Effector memory CD4-positive, alpha-beta T cell (primary cell): Measurements from ENCODE around the gene INHA.

Experiments
- DNase-seq, 3 donors: peaks; one replicate each; pipeline ENCODE4 v3.0.0-alpha.2; 2020
- H3K27ac ChIP-seq: 2 replicates; pipeline ENCODE4 v1.7.0; 2013; ENCODE audit warnings: mild to moderate bottlenecking, low read length, moderate library complexity; ENCODE audit not compliant: insufficient read depth, poor library complexity, severe bottlenecking
- H3K27me3 ChIP-seq: replicated peaks from 2 replicates; pipeline ENCODE4 v1.7.0; 2013; ENCODE audit warnings: mild to moderate bottlenecking, low read length; ENCODE audit not compliant: insufficient read depth, control insufficient read depth, poor library complexity, severe bottlenecking
- H3K36me3 ChIP-seq: 2 replicates; pipeline ENCODE4 v1.7.0; 2013; ENCODE audit warnings: mild to moderate bottlenecking, low read length, moderate library complexity; ENCODE audit not compliant: control insufficient read depth, insufficient read depth
- H3K4me1 ChIP-seq: 2 replicates; pipeline ENCODE4 v1.7.0; 2013; ENCODE audit warnings: low read length, mild to moderate bottlenecking; ENCODE audit not compliant: control insufficient read depth, insufficient read depth, poor library complexity, severe bottlenecking
- H3K4me3 ChIP-seq: 2 replicates; pipeline ENCODE4 v1.7.0; 2013; ENCODE audit warnings: low read length, low read depth, mild to moderate bottlenecking; ENCODE audit not compliant: insufficient read depth, poor library complexity, severe bottlenecking
- H3K9me3 ChIP-seq: 2 replicates; pipeline ENCODE4 v1.7.0; 2013; ENCODE audit warnings: mild to moderate bottlenecking, low read length, moderate library complexity; ENCODE audit not compliant: control insufficient read depth

Gene INHA

GRCh38 chr2:219611306-219611705 lies 39.2 kb downstream of the INHA start:
- Histone ChIP-seq H3K27ac (no peak overlapping the region), H3K9me3 (no peaks in the 10 kb centered on the region), H3K4me3 (no peak overlapping the region), H3K36me3 (peaks cover 36% of the 10 kb centered on the region), H3K27me3 (no peaks in the 10 kb centered on the region), H3K4me1 (no peaks in the 10 kb centered on the region)
- DNase-seq, result no peak

GRCh38 chr2:219611866-219612576 lies 39.9 kb downstream of the INHA start:
- no peaks in the 10 kb centered on the region for H3K27me3 ChIP-seq
- H3K9me3 ChIP-seq, result no peaks in the 10 kb centered on the region
- no peaks in the 10 kb centered on the region for H3K4me1 ChIP-seq
- no peak for DNase-seq
- H3K27ac ChIP-seq, result no peak overlapping the region
- peaks cover 29% of the 10 kb centered on the region for H3K36me3 ChIP-seq
- H3K4me3 ChIP-seq, result no peak overlapping the region

GRCh38 chr2:219612577-219613286 lies 40.6 kb downstream of the INHA start:
- Histone ChIP-seq H3K4me1 (no peaks in the 10 kb centered on the region), H3K9me3 (no peaks in the 10 kb centered on the region), H3K4me3 (no peak overlapping the region), H3K36me3 (peaks cover 26% of the 10 kb centered on the region), H3K27ac (no peak overlapping the region), H3K27me3 (no peaks in the 10 kb centered on the region)
- DNase-seq, result peak in 1 of 3 donors; percentile 2

- no peak overlapping the region for H3K4me3 ChIP-seq
- DNase-seq, result no peak
- H3K27ac ChIP-seq, result no peak overlapping the region
- H3K36me3 ChIP-seq, result peaks cover 18% of the 10 kb centered on the region
- H3K27me3 ChIP-seq, result no peaks in the 10 kb centered on the region
- H3K4me1 ChIP-seq, result no peaks in the 10 kb centered on the region
- no peaks in the 10 kb centered on the region for H3K9me3 ChIP-seq
Measured at GRCh38 chr2:219613461-219614070, 41.5 kb downstream of the INHA start.

GRCh38 chr2:219614076-219614860 lies 42.2 kb downstream of the INHA start:
- Histone ChIP-seq H3K36me3 (peaks cover 11% of the 10 kb centered on the region), H3K27ac (no peak overlapping the region), H3K27me3 (no peaks in the 10 kb centered on the region), H3K4me3 (no peak overlapping the region), H3K9me3 (no peaks in the 10 kb centered on the region), H3K4me1 (no peaks in the 10 kb centered on the region)
- no peak for DNase-seq

- Histone ChIP-seq H3K4me3 (no peak overlapping the region), H3K4me1 (no peaks in the 10 kb centered on the region), H3K9me3 (no peaks in the 10 kb centered on the region), H3K27me3 (no peaks in the 10 kb centered on the region), H3K27ac (no peak overlapping the region), H3K36me3 (peaks cover 10% of the 10 kb centered on the region)
- DNase-seq, result no peak
Measured at GRCh38 chr2:219615036-219615435, 42.9 kb downstream of the INHA start.

- Histone ChIP-seq H3K4me3 (no peak overlapping the region), H3K4me1 (no peaks in the 10 kb centered on the region), H3K27ac (no peak overlapping the region), H3K36me3 (peaks cover 10% of the 10 kb centered on the region), H3K9me3 (no peaks in the 10 kb centered on the region), H3K27me3 (no peaks in the 10 kb centered on the region)
- no peak for DNase-seq
Measured at GRCh38 chr2:219615894-219616293, 43.8 kb downstream of the INHA start.

- Histone ChIP-seq H3K9me3 (no peaks in the 10 kb centered on the region), H3K4me1 (no peaks in the 10 kb centered on the region), H3K36me3 (peaks cover 10% of the 10 kb centered on the region), H3K4me3 (no peak overlapping the region), H3K27ac (no peak overlapping the region), H3K27me3 (no peaks in the 10 kb centered on the region)
- DNase-seq, result no peak
Measured at GRCh38 chr2:219616550-219616949, 44.4 kb downstream of the INHA start.

- Histone ChIP-seq H3K27me3 (no peaks in the 10 kb centered on the region), H3K4me1 (no peaks in the 10 kb centered on the region), H3K9me3 (no peaks in the 10 kb centered on the region), H3K27ac (no peak overlapping the region), H3K4me3 (no peak overlapping the region), H3K36me3 (peaks cover 7% of the 10 kb centered on the region)
- no peak for DNase-seq
Measured at GRCh38 chr2:219618733-219619122, 46.6 kb downstream of the INHA start.
